Measurements from ENCODE around the gene SOX3. TPM values are rescaled to one million over a fixed set of nuclear protein-coding genes. Genes with fewer than 3 reads are reported as not detected.

Gene SOX3
- total and polyA plus RNA-seq, 12 donors, result not detected

GRCh38 chrX:140524556-140524955, 19.7 kb upstream of the SOX3 start:
- H3K27me3 ChIP-seq, result peaks cover 0 to 44% (median 0%) of the 10 kb centered on the region in 7 donors
- WGBS, 2 donors, result 33 to 52% methylated on average over 2 of the region's 2 CpGs
- intact Hi-C loops (cut with DNase I), result no loop called here
- H3K4me1 ChIP-seq, result no peaks in the 10 kb centered on the region
- DNase-seq (no peak), ATAC-seq (no peak)
- H3K9me3 ChIP-seq, result no peaks in the 10 kb centered on the region
- H3K4me3 ChIP-seq, result no peak overlapping the region
- TF ChIP-seq CTCF (IDR thresholded peaks at IDR 0.05), result no peak
- H3K36me3 ChIP-seq, result no peaks in the 10 kb centered on the region
- no peak overlapping the region for H3K27ac ChIP-seq

- Histone ChIP-seq H3K4me1 (no peaks in the 10 kb centered on the region), H3K9me3 (no peaks in the 10 kb centered on the region), H3K36me3 (no peaks in the 10 kb centered on the region), H3K27me3 (peaks cover 0 to 52% (median 7%) of the 10 kb centered on the region in 7 donors), H3K4me3 (no peak overlapping the region), H3K27ac (no peak overlapping the region)
- no peak for DNase-seq
- 54% methylated on average over 5 of the region's 5 CpGs for WGBS, 2 donors
- ATAC-seq, result no peak
- no peak for TF ChIP-seq CTCF (IDR thresholded peaks at IDR 0.05)
- intact Hi-C loops (cut with DNase I), result no loop called here
These were observed 16.5 kb upstream of the SOX3 start for GRCh38 chrX:140521393-140521792.

- Histone ChIP-seq H3K27me3 (peaks cover 0 to 69% (median 48%) of the 10 kb centered on the region in 7 donors), H3K9me3 (peaks cover 0 to 4% (median 0%) of the 10 kb centered on the region in 11 donors), H3K27ac (no peak overlapping the region), H3K36me3 (no peaks in the 10 kb centered on the region), H3K4me1 (no peaks in the 10 kb centered on the region), H3K4me3 (no peak overlapping the region)
- no peak for ATAC-seq
- TF ChIP-seq CTCF (IDR thresholded peaks at IDR 0.05), result no peak
- DNase-seq, result no peak
- 79 to 88% methylated on average over 1 of the region's 1 CpG for WGBS, 2 donors
- intact Hi-C loops (cut with DNase I), result no loop called here
These were observed 9.7 kb upstream of the SOX3 start for GRCh38 chrX:140514554-140514953.

GRCh38 chrX:140510895-140511295, 6.0 kb upstream of the SOX3 start:
- no peak for ATAC-seq
- WGBS, 2 donors, result 4 to 6% methylated on average over 32 to 41 of the region's 42 CpGs
- H3K27me3 ChIP-seq, result peaks cover 5 to 84% (median 73%) of the 10 kb centered on the region in 7 donors
- no peaks in the 10 kb centered on the region for H3K36me3 ChIP-seq
- DNase-seq, result no peak
- no peak for TF ChIP-seq CTCF (IDR thresholded peaks at IDR 0.05)
- H3K4me1 ChIP-seq, result peaks cover 0 to 15% (median 0%) of the 10 kb centered on the region in 9 donors
- H3K9me3 ChIP-seq, result peaks cover 0 to 4% (median 0%) of the 10 kb centered on the region in 11 donors
- no peak overlapping the region for H3K27ac ChIP-seq
- intact Hi-C loops (cut with DNase I), result no loop called here
- no peak overlapping the region for H3K4me3 ChIP-seq

Data from heart right ventricle (tissue), 16 donors.